HL-60/S4 treated with retinoic acid at 250 ng/mL for 4 days and 3 days (cell line): ENCODE measurements around the gene PTGIR.

Experiments used
- in situ Hi-C: fragments of 300-500 bp; cut with MboI; formaldehyde crosslinking; loops from 2 replicates; pipeline ENCODE4 v1.7.0; 2022; ENCODE audit warnings: low sequenced_read_pairs

PTGIR gene

GRCh38 chr19:46616631-46617322 lies 8.1 kb downstream of the PTGIR start:
- in situ Hi-C loops, result no loop called here

- in situ Hi-C loops, result no loop called here
These were observed 8.9 kb downstream of the PTGIR start for GRCh38 chr19:46615966-46616365.

DNA sequence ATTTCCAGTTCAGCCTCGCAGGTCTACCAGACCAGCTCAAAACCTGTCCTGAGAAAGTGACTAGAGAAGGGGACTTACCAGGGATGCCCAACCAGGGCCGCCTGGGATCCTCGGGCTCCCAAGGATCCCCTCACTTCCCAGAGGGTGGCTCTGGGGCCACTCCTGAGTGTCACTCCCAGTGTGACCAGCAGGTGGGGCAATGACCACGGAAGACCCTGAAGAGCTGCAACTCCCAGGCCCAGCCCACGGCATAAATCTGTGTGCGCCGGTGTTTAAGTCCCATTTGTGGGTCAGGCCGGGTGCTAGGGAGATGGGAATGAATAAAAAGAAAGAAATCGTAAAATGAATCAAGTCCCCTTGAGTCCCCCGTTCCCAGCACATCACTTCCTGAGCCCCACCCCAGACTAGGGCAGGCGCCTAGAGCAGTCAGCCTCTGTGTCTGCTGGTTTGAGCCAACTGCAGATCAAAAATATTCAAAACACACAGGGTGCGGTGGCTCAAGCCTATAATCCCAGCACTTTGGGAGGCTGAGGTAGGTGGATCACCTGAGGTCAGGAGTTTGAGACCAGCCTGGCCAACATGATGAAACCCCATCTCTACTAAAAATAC lies 10.7 kb downstream of the PTGIR start:
- in situ Hi-C loops, result no loop called here

GRCh38 chr19:46613525-46613924 lies 11.4 kb downstream of the PTGIR start:
- in situ Hi-C loops, result no loop called here

DNA sequence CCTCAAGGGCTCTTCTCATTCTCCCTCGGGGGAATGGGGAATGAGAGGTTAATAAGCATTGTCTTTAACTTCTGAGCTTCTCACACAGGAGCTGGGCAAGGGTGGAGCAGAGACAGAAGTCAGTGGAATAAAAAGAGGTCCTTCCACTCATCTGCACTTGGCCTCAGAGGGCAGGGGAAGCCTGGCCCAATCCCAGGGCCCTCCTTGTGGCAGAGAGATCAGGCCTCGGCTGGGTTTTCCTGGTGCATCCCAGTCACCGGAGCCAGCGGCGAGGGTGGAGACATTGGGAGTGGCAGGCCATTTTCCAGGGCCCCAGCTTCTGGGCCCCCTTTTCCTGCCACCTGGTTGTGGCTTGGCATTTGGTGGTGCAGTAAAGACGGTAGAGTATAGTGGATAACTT lies 13.1 kb downstream of the PTGIR start:
- in situ Hi-C loops, result no loop called here

GRCh38 chr19:46610851-46611770 lies 13.8 kb downstream of the PTGIR start:
- in situ Hi-C loops, result no loop called here

GRCh38 chr19:46610413-46610775 lies 14.5 kb downstream of the PTGIR start:
- in situ Hi-C loops, result no loop called here

DNA sequence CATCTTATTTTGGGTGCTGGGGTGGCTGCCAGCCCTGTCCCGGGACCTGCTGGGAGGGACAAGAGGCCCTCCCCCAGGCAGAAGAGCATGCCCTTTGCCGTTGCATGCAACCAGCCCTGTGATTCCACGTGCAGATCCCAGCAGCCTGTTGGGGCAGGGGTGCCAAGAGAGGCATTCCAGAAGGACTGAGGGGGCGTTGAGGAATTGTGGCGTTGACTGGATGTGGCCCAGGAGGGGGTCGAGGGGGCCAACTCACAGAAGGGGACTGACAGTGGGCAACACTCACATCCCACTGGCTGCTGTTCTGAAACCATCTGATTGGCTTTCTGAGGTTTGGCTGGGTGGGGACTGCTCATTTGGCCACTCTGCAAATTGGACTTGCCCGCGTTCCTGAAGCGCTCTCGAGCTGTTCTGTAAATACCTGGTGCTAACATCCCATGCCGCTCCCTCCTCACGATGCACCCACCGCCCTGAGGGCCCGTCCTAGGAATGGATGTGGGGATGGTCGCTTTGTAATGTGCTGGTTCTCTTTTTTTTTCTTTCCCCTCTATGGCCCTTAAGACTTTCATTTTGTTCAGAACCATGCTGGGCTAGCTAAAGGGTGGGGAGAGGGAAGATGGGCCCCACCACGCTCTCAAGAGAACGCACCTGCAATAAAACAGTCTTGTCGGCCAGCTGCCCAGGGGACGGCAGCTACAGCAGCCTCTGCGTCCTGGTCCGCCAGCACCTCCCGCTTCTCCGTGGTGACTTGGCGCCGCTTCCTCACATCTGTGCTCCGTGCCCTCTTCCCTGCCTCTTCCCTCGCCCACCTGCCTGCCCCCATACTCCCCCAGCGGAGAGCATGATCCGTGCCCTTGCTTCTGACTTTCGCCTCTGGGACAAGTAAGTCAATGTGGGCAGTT lies 15.1 kb downstream of the PTGIR start:
- in situ Hi-C loops, result no loop called here

DNA sequence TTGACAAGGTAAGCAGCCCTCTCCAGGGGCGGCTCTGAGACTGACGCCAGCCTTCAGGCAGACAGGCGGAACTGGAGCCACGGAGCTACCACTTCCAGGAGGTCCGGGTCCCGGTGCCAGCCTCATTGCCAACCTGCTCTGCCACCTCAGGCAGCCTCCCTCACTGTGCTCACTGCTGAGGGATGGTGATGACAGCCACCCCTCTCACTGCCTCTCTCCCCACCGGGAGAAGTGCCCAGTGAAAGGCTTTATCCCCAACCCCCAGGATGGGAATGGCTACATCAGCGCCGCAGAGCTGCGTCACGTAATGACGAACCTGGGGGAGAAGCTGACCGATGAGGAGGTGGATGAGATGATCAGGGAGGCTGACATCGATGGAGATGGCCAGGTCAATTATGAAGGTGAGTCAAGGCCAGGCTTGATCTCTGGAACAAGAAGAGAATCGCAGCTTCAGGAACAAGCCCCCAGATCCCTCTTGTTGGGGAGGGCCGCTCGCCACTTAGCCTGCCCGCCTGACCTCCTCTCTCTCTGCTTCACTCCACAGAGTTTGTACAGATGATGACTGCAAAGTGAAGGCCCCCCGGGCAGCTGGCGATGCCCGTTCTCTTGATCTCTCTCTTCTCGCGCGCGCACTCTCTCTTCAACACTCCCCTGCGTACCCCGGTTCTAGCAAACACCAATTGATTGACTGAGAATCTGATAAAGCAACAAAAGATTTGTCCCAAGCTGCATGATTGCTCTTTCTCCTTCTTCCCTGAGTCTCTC lies 16.1 kb downstream of the PTGIR start:
- in situ Hi-C loops, result no loop called here

- in situ Hi-C loops, result no loop called here
These were observed 16.7 kb downstream of the PTGIR start for GRCh38 chr19:46608178-46608577.

DNA sequence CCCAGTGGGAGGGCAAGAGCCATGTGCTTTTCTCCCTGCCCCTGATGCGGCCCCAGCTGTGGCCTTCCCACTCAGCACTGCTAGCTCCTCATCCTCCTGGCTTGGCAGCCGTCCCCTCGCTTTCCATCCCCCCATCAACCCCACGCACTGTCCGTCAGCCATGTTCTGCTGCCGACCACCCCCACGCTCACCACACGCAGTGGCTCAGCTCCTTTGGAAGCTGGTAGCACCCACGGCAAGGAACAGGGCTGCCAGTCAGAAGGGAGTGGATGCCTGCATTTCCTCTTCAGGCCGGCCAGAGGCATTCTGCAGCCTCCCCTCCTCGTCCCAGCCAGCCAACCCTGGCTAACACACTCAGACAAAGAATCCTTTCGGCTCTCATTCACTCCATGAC lies 17.4 kb downstream of the PTGIR start:
- in situ Hi-C loops, result no loop called here

DNA sequence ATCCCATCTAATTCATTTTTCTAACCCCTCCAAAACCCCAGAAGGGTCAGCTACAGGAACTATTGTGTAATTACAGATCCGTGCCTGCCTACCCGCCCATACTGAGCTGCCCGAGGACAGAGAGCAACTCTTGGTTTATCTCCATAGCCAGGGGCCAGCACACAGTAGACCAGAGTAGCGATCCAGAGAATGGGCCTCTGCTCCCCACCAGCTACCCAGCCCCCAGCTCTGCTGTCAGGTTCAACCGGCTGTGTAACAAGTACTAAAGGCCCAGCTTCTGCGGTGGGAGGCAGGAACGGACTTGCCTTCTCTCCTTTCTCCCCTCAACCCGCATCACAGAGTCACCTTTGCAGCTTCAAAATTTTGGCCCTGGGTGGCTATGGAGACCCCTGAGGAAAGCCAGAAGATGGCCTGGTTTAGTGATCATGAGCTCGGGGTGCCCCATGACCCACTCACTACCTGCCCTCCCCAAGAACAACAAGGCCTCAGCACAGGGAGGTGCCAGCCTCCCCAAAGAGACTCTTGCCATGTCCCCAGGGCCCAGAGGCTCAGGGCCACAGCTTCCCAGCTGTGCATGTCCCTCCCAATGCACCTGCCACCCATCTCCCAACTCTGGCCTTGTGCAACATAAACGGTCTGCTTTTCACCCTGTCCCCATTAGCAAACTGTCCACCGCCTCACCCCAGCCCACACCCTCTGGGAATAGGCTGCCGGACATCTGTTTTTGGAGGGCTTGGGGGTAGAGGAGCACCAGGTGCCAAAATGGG lies 18.0 kb downstream of the PTGIR start:
- in situ Hi-C loops, result no loop called here

GRCh38 chr19:46606019-46606418 lies 18.9 kb downstream of the PTGIR start:
- in situ Hi-C loops, result no loop called here

DNA sequence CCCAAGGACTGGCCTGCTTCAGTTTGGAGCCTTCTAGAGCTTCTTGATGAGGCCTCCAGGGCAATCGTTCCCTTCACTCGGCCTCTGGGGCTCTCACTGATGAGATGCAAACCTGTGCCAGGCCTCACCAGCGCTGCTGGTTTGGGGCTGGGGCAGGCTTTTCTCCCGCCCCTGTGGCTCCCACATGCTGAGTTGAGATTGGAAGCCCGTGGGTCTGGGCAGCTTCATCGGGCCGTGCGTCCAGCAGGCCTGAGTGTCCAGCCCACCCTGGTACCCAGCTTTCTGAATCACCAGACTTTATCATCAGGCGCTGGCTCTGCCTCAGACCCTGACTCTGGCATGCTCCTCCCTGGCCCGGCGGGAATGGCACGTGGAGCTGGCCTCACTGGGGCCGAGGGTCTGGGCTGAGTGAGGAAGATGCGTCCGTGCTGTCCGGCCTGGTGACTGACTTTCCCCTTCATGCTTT lies 19.5 kb downstream of the PTGIR start:
- in situ Hi-C loops, result no loop called here

DNA sequence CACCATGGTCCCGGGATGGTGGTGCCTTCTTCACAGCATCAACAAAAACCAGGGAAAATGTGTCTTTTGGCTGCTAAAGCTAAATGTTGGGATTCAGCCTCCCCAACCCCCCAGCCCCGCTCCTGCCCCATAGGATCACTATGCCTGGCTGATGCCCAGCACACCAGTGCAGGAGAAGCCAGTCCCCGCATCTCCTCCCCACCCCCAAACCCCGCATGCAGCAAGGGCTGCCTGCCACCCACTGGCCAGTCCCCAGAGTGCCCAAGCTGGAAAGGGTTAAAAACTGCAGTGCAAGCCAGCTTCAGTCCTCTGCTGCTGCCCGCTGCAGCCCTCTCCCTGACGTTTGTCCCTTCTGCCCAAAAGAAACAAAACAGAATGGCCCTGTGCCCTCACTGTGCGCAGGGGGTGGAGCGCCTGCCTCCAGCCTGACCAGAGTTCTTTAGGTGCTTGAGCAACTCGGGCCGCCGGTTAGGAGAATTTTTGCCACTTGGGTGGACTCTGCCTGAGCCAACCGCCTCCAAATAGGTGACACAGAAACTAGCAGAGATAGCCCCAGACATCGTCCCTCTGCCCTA lies 20.0 kb downstream of the PTGIR start:
- in situ Hi-C loops, result no loop called here

GRCh38 chr19:46603752-46604231 lies 21.1 kb downstream of the PTGIR start:
- in situ Hi-C loops, result no loop called here

- in situ Hi-C loops, result no loop called here
These were observed 21.7 kb downstream of the PTGIR start for GRCh38 chr19:46603195-46603637.

GRCh38 chr19:46602392-46603194 lies 22.3 kb downstream of the PTGIR start:
- in situ Hi-C loops, result no loop called here
